Type B pancreatic cell (in vitro differentiated cells): ENCODE data around the gene ANKRD33. TPM values are rescaled to one million over a fixed set of nuclear protein-coding genes. Genes with fewer than 3 reads are reported as not detected.
A peak's percentile ranks its signal among the peaks of the same experiment; 100 is the strongest.
"Not testable (repeated sequence)": the region's sequence is repeated elsewhere in the genome, so short reads cannot be mapped to it uniquely, and the experiment has no call there.

Source experiments
- DNase-seq: peaks from one replicate; pipeline ENCODE4 v3.0.0; 2021; ENCODE audit warnings: mixed read lengths; ENCODE audit not compliant: unreplicated experiment; ENCODE audit errors: extremely low spot score
- H3K27ac Mint-ChIP-seq: 2 replicates; pipeline ENCODE4 v1.8.0; 2021; ENCODE audit warnings: mild to moderate bottlenecking, mixed read lengths
- H3K27me3 Mint-ChIP-seq: 2 replicates; pipeline ENCODE4 v1.8.0; 2021; ENCODE audit warnings: mixed read lengths
- H3K36me3 Mint-ChIP-seq: 2 replicates; pipeline ENCODE4 v1.8.0; 2021; ENCODE audit warnings: mixed read lengths
- H3K4me1 Mint-ChIP-seq: one replicate; pipeline ENCODE4 v1.8.0; 2021; ENCODE audit warnings: mixed read lengths; ENCODE audit not compliant: unreplicated experiment
- H3K4me3 Mint-ChIP-seq: 2 replicates; pipeline ENCODE4 v1.8.0; 2021; ENCODE audit warnings: mild to moderate bottlenecking, mixed read lengths
- H3K9me3 Mint-ChIP-seq: 2 replicates; pipeline ENCODE4 v1.8.0; 2021; ENCODE audit warnings: mixed read lengths
- CTCF ChIP-seq: fragments of 200-600 bp; sonication (generic); conservative IDR thresholded peaks from 2 replicates; pipeline ENCODE4 v1.5.0; 2021; ENCODE audit warnings: antibody characterized with exemption, mild to moderate bottlenecking
- total RNA-seq: library from RNA; stranded (reverse); gene quantifications from 2 replicates; pipeline ENCODE4 v1.2.1, GENCODE V29; 2021; ENCODE audit warnings: low replicate concordance

ANKRD33 gene
- total RNA-seq, 1 donor from 2014 or later, result 0.51 TPM

GRCh38 chr12:51884676-51885229 lies 3.1 kb upstream of the ANKRD33 start:
- H3K27me3 Mint-ChIP-seq, result peaks cover 2% of the 10 kb centered on the region
- peaks cover 12% of the 10 kb centered on the region for H3K4me1 Mint-ChIP-seq
- H3K9me3 Mint-ChIP-seq, result no peaks in the 10 kb centered on the region
- DNase-seq, result no peak
- no peak overlapping the region for H3K27ac Mint-ChIP-seq
- no peak for TF ChIP-seq CTCF
- no peaks in the 10 kb centered on the region for H3K36me3 Mint-ChIP-seq
- no peak overlapping the region for H3K4me3 Mint-ChIP-seq

GRCh38 chr12:51885294-51886020 lies 2.4 kb upstream of the ANKRD33 start:
- not testable (repeated sequence) for H3K27ac Mint-ChIP-seq, H3K9me3 Mint-ChIP-seq, H3K27me3 Mint-ChIP-seq, DNase-seq, H3K36me3 Mint-ChIP-seq
- H3K4me3 Mint-ChIP-seq, result peak overlapping the region; percentile 41
- peaks cover 12% of the 10 kb centered on the region for H3K4me1 Mint-ChIP-seq

- Mint-ChIP-seq H3K9me3 (no peaks in the 10 kb centered on the region), H3K36me3 (no peaks in the 10 kb centered on the region), H3K27me3 (peaks cover 2% of the 10 kb centered on the region), H3K27ac (no peak overlapping the region), H3K4me1 (peaks cover 12% of the 10 kb centered on the region), H3K4me3 (peak overlapping the region; percentile 41)
- no peak for DNase-seq
- no peak for TF ChIP-seq CTCF
These were observed 1.7 kb upstream of the ANKRD33 start for GRCh38 chr12:51886021-51886710.

- H3K27me3 Mint-ChIP-seq, result peaks cover 2% of the 10 kb centered on the region
- H3K4me1 Mint-ChIP-seq, result peaks cover 15% of the 10 kb centered on the region
- peak overlapping the region; percentile 69 for H3K4me3 Mint-ChIP-seq
- H3K36me3 Mint-ChIP-seq, result no peaks in the 10 kb centered on the region
- TF ChIP-seq CTCF, result no peak
- no peak overlapping the region for H3K27ac Mint-ChIP-seq
- H3K9me3 Mint-ChIP-seq, result no peaks in the 10 kb centered on the region
- DNase-seq, result no peak
These were observed 663 bp downstream of the ANKRD33 start for GRCh38 chr12:51888316-51889215.

- Mint-ChIP-seq H3K4me1 (peaks cover 15% of the 10 kb centered on the region), H3K4me3 (no peak overlapping the region), H3K9me3 (no peaks in the 10 kb centered on the region), H3K27ac (no peak overlapping the region), H3K36me3 (no peaks in the 10 kb centered on the region), H3K27me3 (peaks cover 2% of the 10 kb centered on the region)
- no peak for DNase-seq
- TF ChIP-seq CTCF, result no peak
These were observed 1.6 kb downstream of the ANKRD33 start for GRCh38 chr12:51889216-51890132.
